Lower leg skin (tissue), 4 donors: Measurements from ENCODE around the gene SHISAL2B. TPM values are rescaled to one million over a fixed set of nuclear protein-coding genes. Genes with fewer than 3 reads are reported as not detected.

ENCODE experiments used
- DNase-seq, 2 donors: peaks; one replicate each; pipeline ENCODE4 v3.0.0-alpha.2; 2019; ENCODE audit warnings: low spot score in 2 of 2
- H3K4me3 ChIP-seq: fragments of 200-600 bp; sonication (generic); 2 replicates; pipeline ENCODE4 v1.5.1; 2017; ENCODE audit warnings: mild to moderate bottlenecking, low read depth; ENCODE audit not compliant: poor library complexity, severe bottlenecking
- POLR2A ChIP-seq, 2 donors: fragments of 450-650 bp; IDR thresholded peaks; one replicate each; pipeline ENCODE4 v1.6.1; 2016 to 2017; ENCODE audit warnings: antibody characterized with exemption in 2 of 2, mild to moderate bottlenecking in 1 of 2, moderate library complexity in 1 of 2
- WGBS, 2 donors: methylation state at CpG; one replicate each; pipeline ENCODE4 v1.1.5; 2018; 5-methylcytosine and 5-hydroxymethylcytosine counted together
- intact Hi-C: fragments of 100-400 bp; cut with DNase I; formaldehyde crosslinking; loops from one replicate; pipeline ENCODE4 v1.15.0; 2023; ENCODE audit warnings: low total_unique reads
- total RNA-seq, 4 donors: library from RNA; depleted of rRNA; stranded (reverse); fragments of >200 nt; gene quantifications; one replicate each; pipeline ENCODE4 v1.1.0, GENCODE V29; 2016
- TF ChIP-seq, protein P1 (sequence below), 3 donors: fragments of 450-650 bp; IDR thresholded peaks; one replicate each; pipeline ENCODE4 v1.5.1; 2016; ENCODE audit warnings: antibody characterized with exemption in 3 of 3, mild to moderate bottlenecking in 3 of 3, moderate library complexity in 2 of 3

SHISAL2B gene
- total RNA-seq, 4 donors from 2014 or later = not detected

DNA sequence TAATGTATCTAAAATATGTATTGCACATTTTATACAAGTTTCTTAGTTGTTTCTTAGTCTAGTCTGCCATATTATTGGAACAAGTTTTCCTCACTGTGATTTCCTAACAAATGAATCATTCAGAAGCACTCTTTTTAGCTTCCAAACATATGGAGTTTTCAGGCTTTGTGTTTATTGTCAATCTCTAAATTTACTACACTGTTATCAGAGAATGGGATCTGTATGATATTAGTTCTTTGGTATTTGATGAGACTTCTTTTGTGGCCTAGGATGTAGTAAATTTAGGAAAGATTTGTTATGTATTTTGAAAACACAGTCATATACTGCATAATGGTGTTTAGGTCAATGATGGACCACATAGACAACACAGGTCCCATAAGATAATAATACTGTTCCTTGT is 52.5 kb downstream of the SHISAL2B start:
- no peak for TF ChIP-seq POLR2A (IDR thresholded peaks at IDR 0.05)
- TF ChIP-seq, protein P1, sequence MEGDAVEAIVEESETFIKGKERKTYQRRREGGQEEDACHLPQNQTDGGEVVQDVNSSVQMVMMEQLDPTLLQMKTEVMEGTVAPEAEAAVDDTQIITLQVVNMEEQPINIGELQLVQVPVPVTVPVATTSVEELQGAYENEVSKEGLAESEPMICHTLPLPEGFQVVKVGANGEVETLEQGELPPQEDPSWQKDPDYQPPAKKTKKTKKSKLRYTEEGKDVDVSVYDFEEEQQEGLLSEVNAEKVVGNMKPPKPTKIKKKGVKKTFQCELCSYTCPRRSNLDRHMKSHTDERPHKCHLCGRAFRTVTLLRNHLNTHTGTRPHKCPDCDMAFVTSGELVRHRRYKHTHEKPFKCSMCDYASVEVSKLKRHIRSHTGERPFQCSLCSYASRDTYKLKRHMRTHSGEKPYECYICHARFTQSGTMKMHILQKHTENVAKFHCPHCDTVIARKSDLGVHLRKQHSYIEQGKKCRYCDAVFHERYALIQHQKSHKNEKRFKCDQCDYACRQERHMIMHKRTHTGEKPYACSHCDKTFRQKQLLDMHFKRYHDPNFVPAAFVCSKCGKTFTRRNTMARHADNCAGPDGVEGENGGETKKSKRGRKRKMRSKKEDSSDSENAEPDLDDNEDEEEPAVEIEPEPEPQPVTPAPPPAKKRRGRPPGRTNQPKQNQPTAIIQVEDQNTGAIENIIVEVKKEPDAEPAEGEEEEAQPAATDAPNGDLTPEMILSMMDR (IDR thresholded peaks at IDR 0.05) = no peak
- no peak for DNase-seq
- intact Hi-C loops = loop anchor here (1.0 kb wide), 1 partner anchor 22 kb away; no protein-coding TSS in a partner anchor
- no peak overlapping the region for H3K4me3 ChIP-seq

DNA sequence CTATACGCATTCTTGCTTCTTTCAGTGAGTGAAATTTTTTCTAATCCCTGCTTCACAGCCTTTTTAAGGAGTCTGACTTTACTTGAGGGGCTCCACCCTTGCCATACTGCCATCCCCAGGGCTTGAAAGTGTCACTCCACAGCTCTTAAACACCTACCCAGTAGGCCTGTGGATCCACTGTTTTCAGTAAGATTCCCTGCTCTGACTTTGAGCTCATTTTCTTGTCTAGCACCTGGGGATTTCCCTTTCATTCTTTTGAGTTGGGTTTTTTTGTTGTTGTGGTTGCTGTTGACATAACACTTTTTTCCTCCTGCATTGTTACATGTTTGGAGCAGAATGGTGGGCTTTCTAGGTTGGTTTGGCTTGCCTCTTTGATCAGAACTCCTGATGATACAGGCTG is 54.6 kb downstream of the SHISAL2B start:
- DNase-seq = no peak
- 93 to 100% methylated on average over 1 of the region's 1 CpG for WGBS, 2 donors
- no peak overlapping the region for H3K4me3 ChIP-seq
- no peak for TF ChIP-seq POLR2A (IDR thresholded peaks at IDR 0.05)
- TF ChIP-seq, protein P1 (IDR thresholded peaks at IDR 0.05) = no peak
- intact Hi-C loops = no loop called here

DNA sequence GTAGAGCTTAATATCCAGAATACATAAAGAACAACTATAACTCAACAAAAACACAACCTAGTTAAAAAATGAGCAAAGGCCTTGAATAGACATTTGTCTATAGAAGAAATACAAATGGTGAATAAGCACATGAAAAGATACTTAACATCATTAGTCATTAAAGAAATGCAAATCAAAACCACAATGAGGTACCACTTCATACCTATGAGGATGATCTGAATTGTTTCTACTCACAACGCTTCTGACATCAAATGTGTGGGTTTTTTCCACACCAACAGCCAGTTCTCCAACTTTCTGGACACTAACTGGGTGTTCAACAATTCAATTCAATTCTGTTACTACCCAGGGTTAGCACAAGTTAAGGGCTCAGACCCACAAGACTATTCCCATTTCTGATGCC is 56.1 kb downstream of the SHISAL2B start:
- no peak overlapping the region for H3K4me3 ChIP-seq
- intact Hi-C loops = no loop called here
- 89 to 93% methylated on average over 1 of the region's 1 CpG for WGBS, 2 donors
- TF ChIP-seq, protein P1 (IDR thresholded peaks at IDR 0.05) = no peak
- TF ChIP-seq POLR2A (IDR thresholded peaks at IDR 0.05) = no peak
- no peak for DNase-seq

DNA sequence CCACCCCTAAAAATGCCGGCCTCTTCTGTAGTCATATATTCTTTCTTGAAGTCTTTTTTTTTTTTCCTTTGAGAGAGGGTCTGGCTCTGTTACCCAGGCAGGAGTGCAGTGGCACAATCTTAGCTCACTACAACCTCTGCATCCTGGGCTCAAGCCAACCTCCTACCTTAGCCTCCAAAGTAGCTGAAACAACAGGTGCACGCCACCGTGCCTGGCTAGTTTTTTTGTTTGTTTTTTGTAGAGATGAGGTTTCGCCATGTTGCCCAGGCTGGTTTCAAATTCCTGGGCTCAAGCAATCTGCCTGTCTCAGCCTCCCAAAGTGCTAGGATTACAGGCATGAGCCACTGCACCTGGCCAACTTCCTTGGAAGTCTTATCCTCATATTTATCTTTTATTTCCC is 59.1 kb downstream of the SHISAL2B start:
- 93 to 96% methylated on average over 4 of the region's 4 CpGs for WGBS, 2 donors
- H3K4me3 ChIP-seq = no peak overlapping the region
- intact Hi-C loops = no loop called here
- DNase-seq = no peak
- TF ChIP-seq, protein P1 (IDR thresholded peaks at IDR 0.05) = no peak
- no peak for TF ChIP-seq POLR2A (IDR thresholded peaks at IDR 0.05)

DNA sequence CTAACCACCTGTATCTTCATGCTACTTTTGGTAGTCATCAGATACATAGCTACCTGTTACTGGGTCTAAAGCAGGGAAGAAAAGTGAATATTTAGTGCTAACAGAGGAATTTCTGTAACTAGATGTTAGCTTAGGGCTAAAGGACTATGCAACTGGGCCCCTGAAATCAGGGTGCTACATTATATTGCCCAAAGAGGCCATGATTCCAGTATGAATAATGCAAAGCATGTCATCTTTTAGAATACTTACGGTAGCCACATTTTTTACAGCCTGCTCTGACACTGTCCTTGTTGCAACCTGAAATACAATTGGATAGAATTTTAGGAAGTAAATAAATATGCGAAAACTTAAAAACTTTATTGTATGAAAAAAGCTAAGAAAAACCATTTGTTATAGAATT is 63.8 kb downstream of the SHISAL2B start:
- intact Hi-C loops = no loop called here
- 93 to 100% methylated on average over 2 of the region's 2 CpGs for WGBS, 2 donors
- no peak for DNase-seq
- TF ChIP-seq, protein P1 (IDR thresholded peaks at IDR 0.05) = no peak
- TF ChIP-seq POLR2A (IDR thresholded peaks at IDR 0.05) = no peak
- no peak overlapping the region for H3K4me3 ChIP-seq

DNA sequence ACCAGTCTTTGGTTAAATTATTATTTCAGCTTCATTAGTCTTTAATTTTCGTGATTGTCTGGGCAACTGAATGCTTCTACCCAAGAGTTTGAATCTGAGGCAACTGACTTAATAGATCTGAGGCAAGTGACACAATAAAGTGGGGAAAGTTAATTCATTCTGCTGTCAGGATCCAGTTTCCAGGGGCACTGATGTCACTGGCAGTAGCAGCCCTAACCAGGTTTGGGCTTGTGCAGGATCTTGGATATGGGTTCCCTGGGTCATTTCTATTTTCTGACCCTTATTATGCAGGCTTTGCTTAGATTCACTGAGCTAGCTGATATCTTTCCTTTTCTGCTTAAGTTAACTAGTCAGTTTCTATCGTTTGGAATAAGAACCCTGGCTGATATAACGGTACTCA is 68.6 kb downstream of the SHISAL2B start:
- no peak overlapping the region for H3K4me3 ChIP-seq
- TF ChIP-seq POLR2A (IDR thresholded peaks at IDR 0.05) = no peak
- TF ChIP-seq, protein P1 (IDR thresholded peaks at IDR 0.05) = no peak
- 84 to 93% methylated on average over 3 of the region's 3 CpGs for WGBS, 2 donors
- intact Hi-C loops = no loop called here
- no peak for DNase-seq
